ENCODE data around the gene CNTN5.
A peak's percentile ranks its signal among the peaks of the same experiment; 100 is the strongest.

CNTN5 gene

GRCh38 chr11:99916078-99916477, 895.3 kb downstream of the CNTN5 start (continued):
- TF ChIP-seq, protein P1, sequence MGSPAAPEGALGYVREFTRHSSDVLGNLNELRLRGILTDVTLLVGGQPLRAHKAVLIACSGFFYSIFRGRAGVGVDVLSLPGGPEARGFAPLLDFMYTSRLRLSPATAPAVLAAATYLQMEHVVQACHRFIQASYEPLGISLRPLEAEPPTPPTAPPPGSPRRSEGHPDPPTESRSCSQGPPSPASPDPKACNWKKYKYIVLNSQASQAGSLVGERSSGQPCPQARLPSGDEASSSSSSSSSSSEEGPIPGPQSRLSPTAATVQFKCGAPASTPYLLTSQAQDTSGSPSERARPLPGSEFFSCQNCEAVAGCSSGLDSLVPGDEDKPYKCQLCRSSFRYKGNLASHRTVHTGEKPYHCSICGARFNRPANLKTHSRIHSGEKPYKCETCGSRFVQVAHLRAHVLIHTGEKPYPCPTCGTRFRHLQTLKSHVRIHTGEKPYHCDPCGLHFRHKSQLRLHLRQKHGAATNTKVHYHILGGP (tag by site-specific recombination; IDR thresholded peaks at IDR 0.05) = no peak

- Histone ChIP-seq H3K4me1 (ENCODE audit: control insufficient read depth, insufficient read depth, low read length) (no peaks in the 10 kb centered on the region), H3K36me3 (ENCODE audit: control insufficient read depth in 2 of 2, insufficient read depth in 1 of 2, low read length in 2 of 2) (no peaks in the 10 kb centered on the region), H3K4me3 (ENCODE audit: low read depth, low read length) (no peak overlapping the region), H3K27ac (ENCODE audit: extremely low read depth, low read depth, low read length) (no peak overlapping the region), H3K9me3 (ENCODE audit: control insufficient read depth, insufficient read depth, low read depth, low read length) (no peaks in the 10 kb centered on the region)
- ChIA-PET CTCF (no interaction called here), POLR2A (no interaction called here)
- TF ChIP-seq GLI2 (tag by site-specific recombination; IDR thresholded peaks at IDR 0.05; ENCODE audit: borderline replicate concordance, low read depth) (no peak), TCF7L2 (IDR thresholded peaks at IDR 0.05; ENCODE audit: borderline replicate concordance, low read depth, low read length) (no peak), ZBTB44 (tag by site-specific recombination; IDR thresholded peaks at IDR 0.05) (no peak), ZIC2 (tag by site-specific recombination; IDR thresholded peaks at IDR 0.05) (no peak), ZNF791 (tag by site-specific recombination; IDR thresholded peaks at IDR 0.05) (no peak), PATZ1 (tag by site-specific recombination; IDR thresholded peaks at IDR 0.05) (no peak), CTCF (tag by site-specific recombination; IDR thresholded peaks at IDR 0.05) (no peak), SETDB1 (IDR thresholded peaks at IDR 0.05; ENCODE audit: insufficient read length, low read length) (peak; percentile 52), ZNF777 (tag by site-specific recombination; IDR thresholded peaks at IDR 0.05; ENCODE audit: borderline replicate concordance) (no peak), ZFP69B (tag by site-specific recombination; IDR thresholded peaks at IDR 0.05) (no peak), TRIM28 (IDR thresholded peaks at IDR 0.05; ENCODE audit: borderline replicate concordance, low read length) (peak; percentile 33; the same call in 1 of the 2 replicates), KLF9 (tag by site-specific recombination; IDR thresholded peaks at IDR 0.05; ENCODE audit: low read depth) (no peak), ZNF37A (tag by site-specific recombination; IDR thresholded peaks at IDR 0.05) (no peak), FEZF1 (tag by site-specific recombination; IDR thresholded peaks at IDR 0.05) (no peak), ZNF837 (tag by site-specific recombination; IDR thresholded peaks at IDR 0.05) (no peak), OVOL3 (tag by site-specific recombination; IDR thresholded peaks at IDR 0.05) (no peak)
Observed at GRCh38 chr11:99918761-99919160, 898.0 kb downstream of the CNTN5 start.

DNA sequence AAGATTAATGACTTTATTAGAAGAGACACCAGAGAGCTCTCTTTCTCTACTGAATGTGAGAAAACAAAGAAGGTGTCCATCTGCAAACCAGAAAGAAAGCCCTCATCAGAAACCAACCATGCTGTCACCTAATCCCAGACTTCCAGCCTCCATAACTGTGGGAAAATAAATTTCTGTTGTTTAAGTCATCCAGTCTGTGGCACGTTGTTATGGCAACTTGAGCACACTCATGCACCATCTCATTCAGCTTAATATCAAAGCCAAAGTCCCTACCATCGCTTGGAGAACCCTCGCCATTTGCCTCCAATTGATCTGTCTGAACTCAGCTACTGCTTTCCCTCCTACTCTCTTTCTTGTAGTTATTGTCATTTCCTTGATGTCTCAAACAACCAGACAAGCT, 900.2 kb downstream of the CNTN5 start:
- H3K36me3 ChIP-seq (ENCODE audit: control insufficient read depth in 2 of 2, insufficient read depth in 1 of 2, low read length in 2 of 2) = no peaks in the 10 kb centered on the region
- no peaks in the 10 kb centered on the region for H3K4me1 ChIP-seq (ENCODE audit: control insufficient read depth, insufficient read depth, low read length)
- H3K4me3 ChIP-seq (ENCODE audit: low read depth, low read length) = no peak overlapping the region
- no peak overlapping the region for H3K27ac ChIP-seq (ENCODE audit: extremely low read depth, low read depth, low read length)
- H3K9me3 ChIP-seq (ENCODE audit: control insufficient read depth, insufficient read depth, low read depth, low read length) = no peaks in the 10 kb centered on the region
- ChIA-PET CTCF (no interaction called here), POLR2A (no interaction called here)
- TF ChIP-seq, protein P2, sequence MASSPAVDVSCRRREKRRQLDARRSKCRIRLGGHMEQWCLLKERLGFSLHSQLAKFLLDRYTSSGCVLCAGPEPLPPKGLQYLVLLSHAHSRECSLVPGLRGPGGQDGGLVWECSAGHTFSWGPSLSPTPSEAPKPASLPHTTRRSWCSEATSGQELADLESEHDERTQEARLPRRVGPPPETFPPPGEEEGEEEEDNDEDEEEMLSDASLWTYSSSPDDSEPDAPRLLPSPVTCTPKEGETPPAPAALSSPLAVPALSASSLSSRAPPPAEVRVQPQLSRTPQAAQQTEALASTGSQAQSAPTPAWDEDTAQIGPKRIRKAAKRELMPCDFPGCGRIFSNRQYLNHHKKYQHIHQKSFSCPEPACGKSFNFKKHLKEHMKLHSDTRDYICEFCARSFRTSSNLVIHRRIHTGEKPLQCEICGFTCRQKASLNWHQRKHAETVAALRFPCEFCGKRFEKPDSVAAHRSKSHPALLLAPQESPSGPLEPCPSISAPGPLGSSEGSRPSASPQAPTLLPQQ (tag by site-specific recombination; IDR thresholded peaks at IDR 0.05) = no peak
- TF ChIP-seq KLF16 (tag by site-specific recombination; IDR thresholded peaks at IDR 0.05) (no peak), ZBTB20 (tag by site-specific recombination; IDR thresholded peaks at IDR 0.05) (no peak), ZNF792 (tag by site-specific recombination; IDR thresholded peaks at IDR 0.05) (no peak), ZNF211 (tag by site-specific recombination; IDR thresholded peaks at IDR 0.05; ENCODE audit: low read depth) (no peak), RBAK (tag by site-specific recombination; IDR thresholded peaks at IDR 0.05) (no peak), ZNF23 (tag by site-specific recombination; IDR thresholded peaks at IDR 0.05; ENCODE audit: borderline replicate concordance) (no peak), ZNF777 (tag by site-specific recombination; IDR thresholded peaks at IDR 0.05; ENCODE audit: borderline replicate concordance) (no peak), ZBTB17 (tag by site-specific recombination; IDR thresholded peaks at IDR 0.05) (no peak), ZNF623 (tag by site-specific recombination; IDR thresholded peaks at IDR 0.05) (no peak), ZNF658 (tag by site-specific recombination; IDR thresholded peaks at IDR 0.05) (no peak), ZNF133 (tag by site-specific recombination; IDR thresholded peaks at IDR 0.05) (no peak), ZNF610 (tag by site-specific recombination; IDR thresholded peaks at IDR 0.05; ENCODE audit: borderline replicate concordance) (no peak)

Data from HEK293 (cell line).